ENCODE data around the gene PRIMA1.

The PRIMA1 gene

GRCh38 chr14:93712079-93712837 lies 76.0 kb downstream of the PRIMA1 start:
- DNase-seq (ENCODE audit: low spot score): peak; percentile 33

GRCh38 chr14:93709249-93709648 lies 79.0 kb downstream of the PRIMA1 start:
- peak; percentile 17 for DNase-seq (ENCODE audit: low spot score)

- DNase-seq (ENCODE audit: low spot score): peak; percentile 24
These were observed 79.5 kb downstream of the PRIMA1 start for GRCh38 chr14:93708800-93709199.

DNA sequence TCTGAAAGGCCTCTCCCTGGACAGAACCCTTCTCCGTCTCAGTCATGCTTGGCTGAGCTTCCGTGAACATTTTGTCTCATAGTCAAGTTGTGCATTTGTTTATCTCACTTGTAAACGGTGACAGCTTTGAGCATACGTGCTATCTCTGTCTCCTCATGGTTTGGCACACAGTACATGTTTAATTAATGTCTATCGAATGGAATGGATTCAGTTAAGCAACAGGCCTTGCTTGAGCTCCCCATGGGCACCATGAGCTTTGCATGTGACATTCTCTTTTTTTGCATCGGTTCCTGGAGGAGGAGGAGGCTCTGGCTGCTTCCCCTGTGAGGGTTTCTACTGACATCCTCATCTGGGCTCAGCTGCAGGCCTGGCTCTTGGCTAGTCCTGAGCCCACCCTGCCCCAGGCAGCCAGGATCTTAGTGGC lies 80.0 kb downstream of the PRIMA1 start:
- DNase-seq (ENCODE audit: low spot score): peak; percentile 17

DNA sequence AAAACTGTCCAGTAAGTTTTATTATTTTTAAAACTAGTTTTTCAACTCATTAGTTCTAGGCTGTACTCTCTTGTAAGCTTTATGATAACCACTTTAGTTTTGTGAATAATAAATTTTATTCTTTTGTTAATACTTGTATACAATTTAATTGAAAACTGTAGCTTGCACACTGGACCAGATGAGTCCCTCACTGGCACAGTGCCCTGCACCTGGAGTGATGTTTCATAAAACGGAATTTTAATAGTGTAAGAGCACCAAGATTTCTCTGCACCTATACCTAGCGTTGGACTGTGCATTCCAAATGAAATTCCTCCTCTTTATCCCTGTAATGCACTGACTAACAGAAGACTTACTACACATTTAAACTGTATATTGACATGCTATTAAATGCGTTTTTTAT lies 80.8 kb downstream of the PRIMA1 start:
- no peak for DNase-seq (ENCODE audit: low spot score)

DNA sequence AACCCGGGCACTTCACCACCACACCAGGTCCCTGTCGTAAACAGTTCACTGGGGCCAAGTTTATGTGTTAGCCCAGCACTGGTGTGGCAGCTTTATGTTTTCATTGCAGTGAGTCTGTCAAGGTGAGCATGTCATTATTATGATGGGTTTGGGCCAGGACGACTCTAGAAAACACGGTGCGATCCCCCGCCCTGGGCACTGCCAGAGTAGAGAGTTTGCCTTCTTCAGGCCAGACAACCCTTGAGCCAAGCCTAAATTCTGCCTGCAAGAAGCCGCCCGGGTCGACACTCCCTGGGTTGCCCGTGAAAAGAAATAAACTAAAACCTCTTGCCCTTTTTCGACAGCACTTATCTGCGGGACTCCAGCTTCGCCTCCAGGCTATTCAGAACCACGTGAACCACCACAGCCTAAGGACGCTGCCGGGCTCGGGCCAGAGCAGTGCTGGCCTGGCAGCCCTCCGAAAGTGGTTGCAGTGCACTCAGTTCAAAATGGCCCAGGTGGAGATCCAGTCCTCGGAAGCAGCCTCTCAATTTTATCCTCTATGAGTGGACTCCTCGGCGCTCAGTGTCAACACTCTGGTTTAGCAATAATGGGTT lies 81.8 kb downstream of the PRIMA1 start:
- DNase-seq (ENCODE audit: low spot score): peak; percentile 32

- DNase-seq (ENCODE audit: low spot score): peak; percentile 29
These were observed 82.7 kb downstream of the PRIMA1 start for GRCh38 chr14:93705513-93706156.

GRCh38 chr14:93703941-93704340 lies 84.3 kb downstream of the PRIMA1 start:
- DNase-seq (ENCODE audit: low spot score): no peak

- no peak for DNase-seq (ENCODE audit: low spot score)
These were observed 85.3 kb downstream of the PRIMA1 start for GRCh38 chr14:93702946-93703345.

DNA sequence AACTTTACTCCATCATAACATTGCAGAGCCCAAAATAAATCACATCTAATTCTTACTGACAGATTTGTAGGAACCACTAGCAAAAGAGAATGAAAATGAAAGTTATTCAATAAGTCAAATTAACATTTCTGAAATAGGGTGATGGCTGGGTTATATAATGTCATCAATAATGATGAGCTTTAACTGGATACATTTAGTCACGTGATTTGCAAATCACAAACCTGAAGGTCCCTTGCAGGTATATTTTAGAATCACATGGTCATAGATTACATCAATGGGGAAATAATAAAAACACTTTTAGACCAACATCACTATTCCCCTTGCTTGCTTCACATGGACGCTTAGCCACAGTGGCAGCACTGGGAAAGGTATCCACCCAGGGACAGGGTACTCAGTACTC lies 86.7 kb downstream of the PRIMA1 start:
- DNase-seq (ENCODE audit: low spot score): no peak

GRCh38 chr14:93700928-93701327 lies 87.4 kb downstream of the PRIMA1 start:
- DNase-seq (ENCODE audit: low spot score): no peak

DNA sequence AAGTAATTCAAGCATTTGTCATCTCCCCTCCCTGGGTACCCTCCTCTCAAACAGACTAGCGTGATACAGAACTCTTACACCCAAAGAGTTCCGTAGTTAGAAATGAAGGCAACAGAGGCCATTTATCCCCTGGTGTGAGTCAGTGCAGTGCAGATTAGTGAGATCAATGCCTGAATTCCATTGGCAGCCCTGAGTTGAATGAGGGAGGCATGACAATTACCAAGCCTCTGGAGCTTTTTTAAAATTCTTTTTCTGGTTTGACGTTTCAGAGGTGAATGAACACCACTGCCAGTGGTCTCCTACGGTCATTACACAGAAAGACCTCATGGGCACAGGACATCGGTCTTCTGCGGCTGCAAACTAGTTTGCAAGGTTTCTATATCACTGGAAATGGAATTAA lies 94.4 kb downstream of the PRIMA1 start:
- no peak for DNase-seq (ENCODE audit: low spot score)

DNA sequence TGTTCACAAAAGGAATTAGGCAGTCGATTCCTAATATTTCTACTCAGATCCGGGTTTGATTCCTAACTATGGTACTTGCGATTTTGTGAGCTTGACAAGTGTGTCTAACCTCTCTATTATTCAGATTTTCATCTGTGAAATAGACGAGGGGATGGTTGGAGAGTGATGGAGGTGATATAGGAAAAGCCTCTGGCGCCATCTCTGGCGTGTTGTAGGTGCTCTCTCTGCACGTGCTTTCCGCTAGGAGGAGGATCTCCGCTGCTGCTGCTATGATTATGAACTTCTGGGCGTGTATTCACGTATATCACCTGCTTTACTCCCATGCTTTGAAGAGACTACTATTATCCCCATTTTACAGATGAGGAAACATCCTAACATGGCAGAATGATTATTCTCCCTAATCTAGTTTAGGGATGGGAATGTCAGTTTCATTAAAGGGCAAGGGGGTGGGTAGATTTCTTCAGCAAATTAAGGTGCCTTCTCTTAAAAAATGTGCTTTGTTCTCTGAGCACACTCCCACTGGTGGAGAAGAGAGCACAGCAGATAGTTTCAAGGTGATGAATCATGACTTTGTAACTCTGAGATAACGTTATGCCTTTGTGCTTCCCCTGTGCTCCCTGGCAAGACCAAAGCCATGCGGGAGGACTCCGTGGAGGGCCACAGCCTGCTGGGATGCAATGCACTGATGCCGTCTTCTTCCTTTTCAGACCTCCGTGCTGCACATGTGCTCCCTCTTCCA lies 97.1 kb downstream of the PRIMA1 start:
- no peak for DNase-seq (ENCODE audit: low spot score)

- no peak for DNase-seq (ENCODE audit: low spot score)
These were observed 98.1 kb downstream of the PRIMA1 start for GRCh38 chr14:93690146-93690545.

GRCh38 chr14:93688820-93689219 lies 99.5 kb downstream of the PRIMA1 start:
- no peak for DNase-seq (ENCODE audit: low spot score)

DNA sequence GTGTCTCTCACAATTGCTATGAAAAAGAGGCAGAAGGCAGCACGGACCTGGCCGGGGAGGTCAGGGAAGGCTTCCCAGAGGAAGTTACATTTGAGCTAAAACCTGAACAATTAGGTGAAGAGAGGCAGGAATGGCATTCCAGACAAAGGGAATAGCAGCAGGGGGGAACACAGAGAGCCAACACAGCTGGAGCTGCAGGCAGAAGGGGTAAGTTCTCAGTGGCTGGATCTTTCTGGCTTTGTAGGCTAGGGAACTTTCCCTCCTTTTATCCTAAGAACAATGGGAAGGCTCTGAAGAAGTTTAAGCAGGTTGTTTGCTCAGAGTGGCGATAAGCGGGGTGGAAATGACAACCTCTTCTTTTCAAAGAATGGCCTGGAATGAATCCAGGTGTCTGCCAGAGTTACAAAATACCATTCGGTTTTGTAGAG lies 100.0 kb downstream of the PRIMA1 start:
- DNase-seq (ENCODE audit: low spot score): peak; percentile 63

GRCh38 chr14:93686268-93686667 lies 102.0 kb downstream of the PRIMA1 start:
- DNase-seq (ENCODE audit: low spot score): no peak

GRCh38 chr14:93685121-93685895 lies 103.0 kb downstream of the PRIMA1 start:
- no peak for DNase-seq (ENCODE audit: low spot score)

DNA sequence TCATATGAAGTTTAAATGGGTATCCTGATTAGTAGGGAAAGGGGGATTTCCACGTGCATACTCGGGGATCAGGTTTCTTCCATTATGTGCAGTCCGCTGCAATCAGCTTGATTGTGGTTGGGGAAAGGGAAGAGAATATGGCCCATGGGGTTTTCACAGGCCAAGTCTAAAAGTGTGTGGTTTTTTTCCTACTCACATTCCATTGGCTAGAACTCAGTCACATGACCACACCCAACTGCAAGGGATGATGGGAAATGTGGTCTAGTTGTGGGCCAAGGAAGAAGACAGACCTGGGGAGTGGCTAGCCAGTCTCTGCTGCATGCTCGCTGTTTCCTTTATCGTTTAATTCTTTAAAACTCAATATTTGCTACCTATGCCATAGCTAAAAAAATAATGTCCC lies 105.1 kb downstream of the PRIMA1 start:
- DNase-seq (ENCODE audit: low spot score): no peak

GRCh38 chr14:93682459-93682858 lies 105.8 kb downstream of the PRIMA1 start:
- DNase-seq (ENCODE audit: low spot score): no peak

- no peak for DNase-seq (ENCODE audit: low spot score)
These were observed 111.8 kb downstream of the PRIMA1 start for GRCh38 chr14:93676416-93676958.

All from ecto neural progenitor cell (in vitro differentiated cells).